Brain microvascular endothelial cell (primary cell): ENCODE data around the gene CCT8L2.
"Not testable (repeated sequence)": the region's sequence is repeated elsewhere in the genome, so short reads cannot be mapped to it uniquely, and the experiment has no call there.

Experiments used
- DNase-seq: peaks from one replicate; pipeline ENCODE4 v3.0.0-alpha.2; 2020
- H3K27ac ChIP-seq: fragments of 250-450 bp; sonication (Bioruptor Pico); 2 replicates; pipeline ENCODE4 v1.5.1; 2020; ENCODE audit warnings: mild to moderate bottlenecking, moderate library complexity
- H3K27me3 ChIP-seq: fragments of 250-450 bp; sonication (Bioruptor Pico); replicated peaks from 2 replicates; pipeline ENCODE4 v1.5.1; 2020; ENCODE audit warnings: mild to moderate bottlenecking
- H3K36me3 ChIP-seq: fragments of 250-450 bp; sonication (Bioruptor Pico); replicated peaks from 2 replicates; pipeline ENCODE4 v1.5.1; 2020; ENCODE audit warnings: mild to moderate bottlenecking
- H3K4me3 ChIP-seq: 2 replicates; pipeline ENCODE4 v1.5.1; 2011; ENCODE audit warnings: low read depth, mild to moderate bottlenecking, control low read depth, low read length, moderate library complexity
- in situ Hi-C: cut with HindIII; loops from 2 replicates; pipeline ENCODE4 v1.10.0; 2017; ENCODE audit warnings: low sequenced_read_pairs, low pct_ligation_motif_present
- TF ChIP-seq, protein P1 (sequence below): IDR thresholded peaks from 2 replicates; pipeline ENCODE4 v1.5.1; 2011; ENCODE audit warnings: low read depth, mild to moderate bottlenecking, moderate library complexity, low read length, control low read depth, inconsistent platforms; ENCODE audit errors: missing control alignments

CCT8L2 gene

GRCh38 chr22:16565585-16566420, 26.8 kb downstream of the CCT8L2 start:
- H3K36me3 ChIP-seq, DNase-seq, H3K4me3 ChIP-seq, H3K27ac ChIP-seq, in situ Hi-C loops, H3K27me3 ChIP-seq: not testable (repeated sequence)

DNA sequence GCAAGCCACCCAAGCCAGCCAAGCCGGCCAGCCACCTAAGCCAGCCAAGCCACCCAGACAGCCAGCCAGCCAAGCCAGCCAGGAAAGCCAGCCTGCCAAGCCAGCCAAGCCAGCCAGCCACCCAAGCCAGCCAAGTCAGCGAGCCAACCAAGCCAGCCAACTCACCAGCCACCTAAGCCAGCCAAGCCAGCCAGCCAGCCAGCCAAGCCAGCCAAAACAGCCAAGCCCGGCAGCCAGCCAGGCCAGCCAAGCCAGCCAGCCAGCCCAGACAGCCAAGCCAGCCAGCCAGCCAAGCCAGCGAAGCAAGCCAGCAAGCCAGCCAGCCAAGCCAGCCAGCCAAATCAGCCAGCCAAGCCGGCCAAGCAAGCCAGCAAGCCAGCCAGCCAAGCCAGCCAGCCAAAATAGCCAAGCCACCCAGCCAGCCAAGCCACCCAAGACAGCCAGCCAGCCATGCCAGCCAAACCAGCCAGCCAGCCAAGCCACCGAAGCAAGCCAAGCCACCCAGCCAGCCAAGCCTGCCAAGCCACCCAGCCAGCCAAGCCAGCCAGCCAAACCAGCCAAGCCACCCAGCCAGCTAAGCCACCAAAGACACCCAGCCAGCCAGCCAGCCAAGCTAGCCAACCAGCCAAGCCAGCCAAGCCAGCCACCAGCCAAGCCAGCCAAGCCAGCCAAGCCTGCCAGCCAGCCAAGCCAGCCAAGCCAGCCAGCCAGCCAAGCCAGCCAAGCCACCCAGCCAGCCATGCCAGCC, 27.6 kb downstream of the CCT8L2 start:
- DNase-seq, H3K4me3 ChIP-seq, H3K36me3 ChIP-seq, H3K27ac ChIP-seq, in situ Hi-C loops, H3K27me3 ChIP-seq: not testable (repeated sequence)

DNA sequence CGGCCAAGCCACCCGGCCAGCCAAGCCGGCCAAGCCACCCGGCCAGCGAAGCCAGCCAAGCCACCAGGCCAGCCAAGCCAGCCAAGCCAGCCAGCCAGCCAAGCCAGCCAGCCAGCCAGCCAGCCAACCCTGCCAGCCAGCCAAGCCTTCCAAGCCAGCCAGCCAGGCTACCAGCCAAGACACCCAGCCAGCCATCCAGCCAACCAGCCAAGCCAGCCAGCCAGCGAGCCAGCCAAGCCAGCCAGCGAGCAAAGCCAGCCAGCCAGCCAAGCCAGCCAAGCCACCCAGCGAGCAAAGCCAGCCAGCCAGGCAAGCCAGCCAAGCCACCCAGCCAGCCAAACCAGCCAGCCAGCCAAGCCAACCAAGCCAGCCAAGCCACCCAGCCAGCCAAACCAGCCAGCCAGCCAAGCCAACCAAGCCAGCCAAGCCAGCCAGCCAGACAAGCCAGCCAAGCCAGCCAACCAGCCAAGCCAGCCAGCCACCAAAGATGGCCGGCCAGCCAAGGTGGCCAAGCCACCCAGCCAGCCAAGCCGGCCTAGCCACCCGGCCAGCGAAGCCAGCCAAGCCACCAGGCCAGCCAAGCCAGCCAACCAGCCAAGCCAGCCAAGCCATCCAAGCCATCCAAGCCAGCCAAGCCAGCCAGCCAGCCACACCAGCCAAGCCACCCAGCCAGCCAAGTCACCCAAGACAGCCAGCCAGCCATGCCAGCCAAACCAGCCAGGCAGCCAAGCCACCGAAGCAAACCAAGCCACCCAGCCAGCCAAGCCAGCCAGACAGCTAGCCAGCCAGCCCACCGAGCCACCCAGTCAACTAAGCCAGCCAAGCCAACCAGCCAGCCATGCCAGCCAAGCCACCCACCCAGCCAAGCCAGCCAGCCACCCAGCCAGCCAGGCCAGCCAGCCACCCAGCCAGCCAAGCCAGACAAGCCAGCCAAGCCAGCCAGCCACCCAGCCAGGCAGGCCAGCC, 28.8 kb downstream of the CCT8L2 start:
- TF ChIP-seq, protein P1, sequence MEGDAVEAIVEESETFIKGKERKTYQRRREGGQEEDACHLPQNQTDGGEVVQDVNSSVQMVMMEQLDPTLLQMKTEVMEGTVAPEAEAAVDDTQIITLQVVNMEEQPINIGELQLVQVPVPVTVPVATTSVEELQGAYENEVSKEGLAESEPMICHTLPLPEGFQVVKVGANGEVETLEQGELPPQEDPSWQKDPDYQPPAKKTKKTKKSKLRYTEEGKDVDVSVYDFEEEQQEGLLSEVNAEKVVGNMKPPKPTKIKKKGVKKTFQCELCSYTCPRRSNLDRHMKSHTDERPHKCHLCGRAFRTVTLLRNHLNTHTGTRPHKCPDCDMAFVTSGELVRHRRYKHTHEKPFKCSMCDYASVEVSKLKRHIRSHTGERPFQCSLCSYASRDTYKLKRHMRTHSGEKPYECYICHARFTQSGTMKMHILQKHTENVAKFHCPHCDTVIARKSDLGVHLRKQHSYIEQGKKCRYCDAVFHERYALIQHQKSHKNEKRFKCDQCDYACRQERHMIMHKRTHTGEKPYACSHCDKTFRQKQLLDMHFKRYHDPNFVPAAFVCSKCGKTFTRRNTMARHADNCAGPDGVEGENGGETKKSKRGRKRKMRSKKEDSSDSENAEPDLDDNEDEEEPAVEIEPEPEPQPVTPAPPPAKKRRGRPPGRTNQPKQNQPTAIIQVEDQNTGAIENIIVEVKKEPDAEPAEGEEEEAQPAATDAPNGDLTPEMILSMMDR, result no peak
- no peak overlapping the region for H3K4me3 ChIP-seq
- in situ Hi-C loops, result no loop called here
- no peaks in the 10 kb centered on the region for H3K36me3 ChIP-seq
- DNase-seq, result no peak
- H3K27ac ChIP-seq, result no peak overlapping the region
- H3K27me3 ChIP-seq, result no peaks in the 10 kb centered on the region

- in situ Hi-C loops, result no loop called here
- Histone ChIP-seq H3K27me3 (no peaks in the 10 kb centered on the region), H3K27ac (no peak overlapping the region), H3K36me3 (no peaks in the 10 kb centered on the region), H3K4me3 (no peak overlapping the region)
- no peak for DNase-seq
- TF ChIP-seq, protein P1, result no peak
Measured at GRCh38 chr22:16562711-16563554, 29.7 kb downstream of the CCT8L2 start.

GRCh38 chr22:16561093-16561658, 31.4 kb downstream of the CCT8L2 start:
- H3K27me3 ChIP-seq, H3K27ac ChIP-seq, in situ Hi-C loops, H3K4me3 ChIP-seq, H3K36me3 ChIP-seq, DNase-seq: not testable (repeated sequence)

DNA sequence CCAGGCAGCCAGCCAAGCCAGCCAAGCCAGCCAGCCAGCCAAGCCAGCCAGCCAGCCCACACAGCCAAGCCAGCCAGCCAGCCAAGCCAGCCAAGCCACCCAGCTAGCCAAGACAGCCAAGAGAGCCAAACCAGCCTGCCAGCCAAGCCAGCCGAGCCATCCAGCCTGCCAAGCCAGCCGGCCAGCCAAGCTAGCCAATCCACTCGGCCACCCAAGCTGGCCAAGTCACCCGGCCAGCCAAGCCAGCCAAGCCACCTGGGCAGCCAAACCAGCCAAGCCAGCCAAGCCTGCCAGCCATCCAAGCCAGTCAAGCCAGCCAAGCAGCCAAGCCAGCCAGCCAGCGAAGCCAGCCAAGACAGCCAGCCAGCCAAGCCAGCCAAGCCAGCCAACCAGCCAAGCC, 32.0 kb downstream of the CCT8L2 start:
- H3K4me3 ChIP-seq, DNase-seq, H3K36me3 ChIP-seq, H3K27me3 ChIP-seq, H3K27ac ChIP-seq, in situ Hi-C loops: not testable (repeated sequence)

DNA sequence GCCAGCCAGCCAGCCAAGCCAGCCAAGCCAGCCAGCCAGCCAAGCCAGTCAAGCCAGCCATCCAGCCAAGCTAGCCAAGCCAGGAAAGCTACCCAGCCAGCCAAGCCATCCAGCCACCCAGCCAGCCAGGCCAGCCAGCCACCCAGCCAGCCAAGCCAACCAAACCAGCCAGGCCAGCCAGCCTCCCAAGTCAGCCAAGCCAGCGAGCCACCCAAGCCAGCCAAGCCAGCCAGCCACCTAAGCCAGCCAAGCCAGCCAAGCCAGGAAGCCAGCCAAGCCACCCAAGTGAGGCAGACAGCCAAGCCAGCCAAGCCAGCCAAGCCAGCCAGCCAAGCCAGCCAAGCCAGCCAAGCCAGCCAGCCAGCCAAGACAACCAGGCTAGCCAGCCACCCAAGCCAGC, 32.6 kb downstream of the CCT8L2 start:
- DNase-seq, in situ Hi-C loops, H3K36me3 ChIP-seq, H3K27me3 ChIP-seq, H3K27ac ChIP-seq, H3K4me3 ChIP-seq: not testable (repeated sequence)
